ENCODE data around the gene GSG1L. TPM values are rescaled to one million over a fixed set of nuclear protein-coding genes. Genes with fewer than 3 reads are reported as not detected.

GSG1L gene
- total RNA-seq, 1 donor from 2014 or later: not detected

DNA sequence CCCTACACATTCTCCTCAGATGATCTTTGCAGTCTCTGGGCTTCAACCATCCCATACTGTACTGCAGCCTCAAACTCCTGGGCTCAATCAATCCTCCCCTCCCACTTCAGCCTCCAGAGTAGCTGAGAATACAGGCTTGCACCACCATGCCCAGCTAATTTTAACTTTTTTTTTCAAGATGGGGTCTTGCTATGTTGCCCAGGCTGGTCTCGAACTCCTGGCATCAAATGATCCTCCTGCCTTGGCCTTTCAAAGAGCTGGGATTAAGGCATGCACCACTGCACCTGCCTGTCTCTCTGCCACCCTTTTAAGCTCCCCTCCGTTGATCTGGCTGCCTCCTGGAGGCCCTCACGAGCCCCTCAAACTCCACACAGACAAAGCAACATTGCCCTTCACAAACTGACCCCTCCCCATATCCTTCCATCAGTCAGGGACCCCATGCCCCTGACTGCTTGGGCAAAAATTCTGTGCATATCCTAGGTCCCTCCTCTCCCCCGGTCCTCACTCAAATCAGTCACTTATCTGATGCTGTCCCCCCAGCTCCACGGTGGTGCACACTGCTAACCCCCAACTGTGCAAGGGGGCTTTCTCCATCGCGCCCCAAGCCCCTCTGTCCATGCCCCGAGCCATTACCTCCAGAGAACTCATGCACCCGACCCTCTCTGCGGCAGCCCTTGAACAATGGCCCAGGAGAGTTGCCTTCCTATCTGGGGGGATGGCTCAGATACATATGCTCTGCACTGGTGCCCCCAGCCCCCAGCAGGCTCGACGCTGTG, 260.7 kb downstream of the GSG1L start:
- H3K4me3 ChIP-seq (ENCODE audit: low read depth, low read length): no peak overlapping the region
- peaks cover 16% of the 10 kb centered on the region for H3K27me3 ChIP-seq (ENCODE audit: control insufficient read depth, insufficient read depth, low read length)
- no peak for TF ChIP-seq CTCF (IDR thresholded peaks at IDR 0.05; ENCODE audit: insufficient read depth, low read length, poor library complexity, severe bottlenecking)
- no peaks in the 10 kb centered on the region for H3K36me3 ChIP-seq (ENCODE audit: control insufficient read depth, insufficient read depth, low read length)
- DNase-seq (ENCODE audit: low read depth): no peak

DNA sequence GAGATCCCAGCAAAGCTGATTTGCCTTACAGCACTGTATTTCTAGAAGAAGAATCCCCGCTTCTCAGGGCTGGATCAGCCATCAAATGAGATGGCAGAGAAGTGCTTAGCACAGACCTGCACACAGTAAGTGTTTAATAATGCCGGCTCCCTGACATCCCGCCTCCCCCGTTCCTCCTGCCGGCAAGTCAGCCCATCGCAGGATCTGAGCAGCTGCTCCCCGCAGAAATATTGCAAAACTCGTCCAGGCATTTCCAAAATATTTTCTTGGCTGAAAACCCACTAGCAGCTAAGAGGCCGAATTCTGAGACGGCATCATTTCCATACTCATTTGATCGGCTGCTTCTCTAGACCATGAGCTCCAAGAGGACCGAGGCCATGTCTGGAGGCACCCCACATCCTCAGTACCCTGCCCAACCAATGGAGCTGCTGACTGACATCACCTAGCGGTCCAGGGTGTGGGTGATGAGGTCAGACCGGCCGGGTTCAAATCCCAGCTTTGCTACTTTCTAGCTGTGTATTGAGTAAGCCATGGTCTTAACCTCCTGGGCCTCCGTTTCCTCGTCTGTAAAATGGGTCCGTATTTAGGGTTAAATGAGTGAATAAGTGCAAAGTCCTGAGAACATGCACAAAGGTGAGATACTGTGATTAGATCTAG, 262.1 kb downstream of the GSG1L start:
- H3K36me3 ChIP-seq (ENCODE audit: control insufficient read depth, insufficient read depth, low read length): no peaks in the 10 kb centered on the region
- no peak overlapping the region for H3K4me3 ChIP-seq (ENCODE audit: low read depth, low read length)
- peaks cover 16% of the 10 kb centered on the region for H3K27me3 ChIP-seq (ENCODE audit: control insufficient read depth, insufficient read depth, low read length)
- DNase-seq (ENCODE audit: low read depth): no peak
- TF ChIP-seq CTCF (IDR thresholded peaks at IDR 0.05; ENCODE audit: insufficient read depth, low read length, poor library complexity, severe bottlenecking): no peak

GRCh38 chr16:27800817-27801216, 262.7 kb downstream of the GSG1L start:
- no peak overlapping the region for H3K4me3 ChIP-seq (ENCODE audit: low read depth, low read length)
- DNase-seq (ENCODE audit: low read depth): no peak
- H3K27me3 ChIP-seq (ENCODE audit: control insufficient read depth, insufficient read depth, low read length): peaks cover 16% of the 10 kb centered on the region
- TF ChIP-seq CTCF (IDR thresholded peaks at IDR 0.05; ENCODE audit: insufficient read depth, low read length, poor library complexity, severe bottlenecking): no peak
- H3K36me3 ChIP-seq (ENCODE audit: control insufficient read depth, insufficient read depth, low read length): no peaks in the 10 kb centered on the region

DNA sequence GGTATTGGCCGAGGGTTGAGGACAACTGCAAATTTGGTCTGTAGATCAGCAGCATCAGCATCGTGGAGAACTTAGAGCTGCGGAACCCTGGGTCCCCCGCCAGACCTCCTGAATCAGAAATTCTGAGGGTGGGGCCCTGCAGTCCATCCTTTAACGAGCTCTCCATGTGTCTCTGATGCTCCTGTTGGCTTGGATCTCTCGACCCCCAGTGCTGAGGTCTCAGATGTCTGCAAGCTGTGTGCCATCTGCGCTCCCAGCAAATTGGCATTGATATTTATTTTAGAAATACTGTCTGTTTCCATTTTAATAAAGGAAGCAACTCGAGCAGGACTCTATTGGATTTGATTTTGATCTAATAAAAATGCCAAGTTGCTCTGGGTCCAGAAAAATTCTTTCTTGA, 263.6 kb downstream of the GSG1L start:
- Histone ChIP-seq H3K36me3 (ENCODE audit: control insufficient read depth, insufficient read depth, low read length) (no peaks in the 10 kb centered on the region), H3K4me3 (ENCODE audit: low read depth, low read length) (no peak overlapping the region), H3K27me3 (ENCODE audit: control insufficient read depth, insufficient read depth, low read length) (peaks cover 16% of the 10 kb centered on the region)
- no peak for TF ChIP-seq CTCF (IDR thresholded peaks at IDR 0.05; ENCODE audit: insufficient read depth, low read length, poor library complexity, severe bottlenecking)
- no peak for DNase-seq (ENCODE audit: low read depth)

DNA sequence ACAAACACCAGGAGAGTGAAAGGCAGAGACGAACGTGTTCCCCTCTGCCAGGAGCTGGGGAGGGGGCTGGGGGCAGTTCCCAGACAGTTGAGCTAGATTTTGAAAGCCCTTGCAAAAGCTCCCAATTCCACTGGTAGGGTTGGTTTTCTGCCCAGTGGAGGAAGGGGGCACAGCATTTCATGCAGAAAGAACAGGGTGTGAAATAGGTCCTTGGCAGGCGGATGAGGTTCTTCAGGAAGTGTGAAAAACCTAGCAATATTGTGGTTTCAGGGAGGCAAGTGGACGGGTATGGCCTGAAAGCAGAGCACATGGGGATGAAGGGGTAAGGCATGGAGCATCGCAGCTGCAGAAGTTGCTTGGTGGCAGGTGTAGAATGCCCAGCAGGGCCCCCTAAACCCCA, 265.3 kb downstream of the GSG1L start:
- no peaks in the 10 kb centered on the region for H3K36me3 ChIP-seq (ENCODE audit: control insufficient read depth, insufficient read depth, low read length)
- no peak for DNase-seq (ENCODE audit: low read depth)
- peaks cover 11% of the 10 kb centered on the region for H3K27me3 ChIP-seq (ENCODE audit: control insufficient read depth, insufficient read depth, low read length)
- H3K4me3 ChIP-seq (ENCODE audit: low read depth, low read length): no peak overlapping the region
- TF ChIP-seq CTCF (IDR thresholded peaks at IDR 0.05; ENCODE audit: insufficient read depth, low read length, poor library complexity, severe bottlenecking): no peak

Measured in kidney epithelial cell (primary cell).